ENCODE measurements around the gene ZNF319.

Gene ZNF319

DNA sequence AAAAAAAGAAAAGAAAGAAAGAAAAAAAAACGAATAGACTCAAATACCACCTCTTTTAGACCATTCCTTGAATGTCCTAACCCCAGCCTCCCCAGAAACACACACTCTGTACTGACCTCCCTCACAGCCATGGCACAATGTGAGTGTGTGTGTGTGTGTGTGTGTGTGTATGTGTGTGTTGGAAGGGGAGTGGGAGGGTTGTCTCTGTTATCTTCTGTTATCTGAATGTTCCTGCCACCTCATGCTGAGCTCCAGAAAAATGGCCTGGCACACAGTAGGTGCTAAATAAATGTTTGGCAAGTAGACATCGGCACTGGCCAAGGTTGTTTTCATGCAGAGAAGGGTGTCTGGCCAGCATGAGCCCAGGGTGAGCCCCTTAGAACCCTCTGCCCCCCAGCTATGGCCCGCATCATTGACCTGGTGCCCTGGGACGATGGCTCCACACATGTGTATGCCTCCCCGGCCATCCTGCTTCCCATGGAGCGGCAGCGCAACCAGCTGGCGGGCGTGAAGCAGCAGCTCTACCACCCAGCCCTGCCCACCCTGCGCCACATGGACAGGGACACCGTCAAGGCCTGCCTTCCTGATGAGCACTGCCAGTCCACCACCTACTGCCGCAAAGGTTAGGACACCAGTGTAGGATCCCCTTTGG, 22.9 kb downstream of the ZNF319 start:
- TF ChIP-seq, protein P1, sequence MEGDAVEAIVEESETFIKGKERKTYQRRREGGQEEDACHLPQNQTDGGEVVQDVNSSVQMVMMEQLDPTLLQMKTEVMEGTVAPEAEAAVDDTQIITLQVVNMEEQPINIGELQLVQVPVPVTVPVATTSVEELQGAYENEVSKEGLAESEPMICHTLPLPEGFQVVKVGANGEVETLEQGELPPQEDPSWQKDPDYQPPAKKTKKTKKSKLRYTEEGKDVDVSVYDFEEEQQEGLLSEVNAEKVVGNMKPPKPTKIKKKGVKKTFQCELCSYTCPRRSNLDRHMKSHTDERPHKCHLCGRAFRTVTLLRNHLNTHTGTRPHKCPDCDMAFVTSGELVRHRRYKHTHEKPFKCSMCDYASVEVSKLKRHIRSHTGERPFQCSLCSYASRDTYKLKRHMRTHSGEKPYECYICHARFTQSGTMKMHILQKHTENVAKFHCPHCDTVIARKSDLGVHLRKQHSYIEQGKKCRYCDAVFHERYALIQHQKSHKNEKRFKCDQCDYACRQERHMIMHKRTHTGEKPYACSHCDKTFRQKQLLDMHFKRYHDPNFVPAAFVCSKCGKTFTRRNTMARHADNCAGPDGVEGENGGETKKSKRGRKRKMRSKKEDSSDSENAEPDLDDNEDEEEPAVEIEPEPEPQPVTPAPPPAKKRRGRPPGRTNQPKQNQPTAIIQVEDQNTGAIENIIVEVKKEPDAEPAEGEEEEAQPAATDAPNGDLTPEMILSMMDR (conservative IDR thresholded peaks at IDR 0.05; ENCODE audit: low read depth, low read length) = no peak
- Histone ChIP-seq H3K9ac (no peak overlapping the region), H3K36me3 (ENCODE audit: insufficient read depth) (no peaks in the 10 kb centered on the region), H3K4me1 (ENCODE audit: low read depth, poor library complexity, severe bottlenecking) (peaks cover 26% of the 10 kb centered on the region), H3K27ac (no peak overlapping the region), H2AFZ (ENCODE audit: low read depth) (no peak overlapping the region), H3K79me2 (ENCODE audit: insufficient read depth, low read depth) (no peaks in the 10 kb centered on the region), H4K20me1 (ENCODE audit: insufficient read depth) (no peaks in the 10 kb centered on the region), H3K4me3 (IDR thresholded peaks at IDR 0.05; ENCODE audit: insufficient read depth, low read depth, low read length) (no peak overlapping the region), H3K27me3 (ENCODE audit: insufficient read depth, low read depth) (no peaks in the 10 kb centered on the region), H3K4me2 (no peak overlapping the region)

DNA sequence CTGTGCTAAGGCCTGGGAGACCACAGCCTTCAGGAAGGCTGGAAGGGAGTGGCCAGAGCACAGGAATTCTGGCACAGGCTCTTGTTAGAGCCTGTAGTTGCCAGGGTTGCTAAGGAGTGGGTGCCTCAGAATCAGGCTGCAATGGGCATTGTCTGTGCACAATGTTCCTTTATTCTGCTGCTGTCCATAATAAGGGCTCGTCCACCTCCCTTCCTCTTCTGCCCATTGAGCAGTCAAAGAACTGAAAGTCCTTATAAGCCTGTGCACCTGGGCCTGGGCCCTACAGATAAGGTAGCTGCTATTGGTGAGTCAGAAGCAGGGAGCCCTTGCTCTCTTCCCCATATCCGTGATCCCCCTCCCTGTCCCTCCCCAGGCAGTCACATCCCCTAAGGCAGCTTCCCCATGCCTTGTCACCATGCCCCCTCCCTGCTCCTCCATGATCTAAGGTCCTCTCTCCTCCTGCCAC, 24.1 kb downstream of the ZNF319 start:
- H3K27me3 ChIP-seq (ENCODE audit: insufficient read depth, low read depth) = no peaks in the 10 kb centered on the region

DNA sequence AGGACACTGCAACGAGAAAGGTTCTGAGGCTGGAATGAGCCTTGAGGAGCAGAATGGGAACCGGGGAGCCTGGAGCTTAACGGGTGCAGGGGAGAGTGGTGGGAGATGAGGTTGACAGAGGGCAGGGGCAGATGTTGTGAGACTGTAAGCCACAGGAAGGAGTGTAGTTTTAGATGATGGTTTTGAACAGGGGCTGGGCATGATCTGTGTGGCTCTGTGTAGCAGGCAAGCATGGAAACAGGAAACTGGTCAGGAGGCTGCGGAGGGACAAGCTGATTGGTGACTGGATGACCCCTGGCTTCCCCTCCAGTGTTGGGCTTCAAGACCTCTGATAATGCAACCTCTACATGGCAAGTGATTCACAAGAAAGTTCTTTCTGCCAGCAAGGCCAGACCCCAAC, 28.2 kb downstream of the ZNF319 start:
- H3K4me1 ChIP-seq (ENCODE audit: low read depth, poor library complexity, severe bottlenecking) = peaks cover 11% of the 10 kb centered on the region
- H3K4me3 ChIP-seq (IDR thresholded peaks at IDR 0.05; ENCODE audit: insufficient read depth, low read depth, low read length) = no peak overlapping the region
- TF ChIP-seq, protein P1 (conservative IDR thresholded peaks at IDR 0.05; ENCODE audit: low read depth, low read length) = no peak
- H3K36me3 ChIP-seq (ENCODE audit: insufficient read depth) = no peaks in the 10 kb centered on the region
- no peak overlapping the region for H3K4me2 ChIP-seq
- H3K27me3 ChIP-seq (ENCODE audit: insufficient read depth, low read depth) = no peaks in the 10 kb centered on the region
- no peak overlapping the region for H2AFZ ChIP-seq (ENCODE audit: low read depth)
- H4K20me1 ChIP-seq (ENCODE audit: insufficient read depth) = no peaks in the 10 kb centered on the region
- no peaks in the 10 kb centered on the region for H3K79me2 ChIP-seq (ENCODE audit: insufficient read depth, low read depth)
- no peak overlapping the region for H3K9ac ChIP-seq
- H3K27ac ChIP-seq = no peak overlapping the region

More for the DNA sequence above, 24.1 kb downstream of the ZNF319 start:
- TF ChIP-seq, protein P1 (conservative IDR thresholded peaks at IDR 0.05; ENCODE audit: low read depth, low read length) = no peak
- Histone ChIP-seq H3K4me1 (ENCODE audit: low read depth, poor library complexity, severe bottlenecking) (peaks cover 14% of the 10 kb centered on the region), H3K27ac (no peak overlapping the region), H3K9ac (no peak overlapping the region), H3K79me2 (ENCODE audit: insufficient read depth, low read depth) (no peaks in the 10 kb centered on the region), H3K4me3 (IDR thresholded peaks at IDR 0.05; ENCODE audit: insufficient read depth, low read depth, low read length) (no peak overlapping the region), H3K4me2 (no peak overlapping the region), H3K36me3 (ENCODE audit: insufficient read depth) (no peaks in the 10 kb centered on the region), H4K20me1 (ENCODE audit: insufficient read depth) (no peaks in the 10 kb centered on the region), H2AFZ (ENCODE audit: low read depth) (no peak overlapping the region)

DNA sequence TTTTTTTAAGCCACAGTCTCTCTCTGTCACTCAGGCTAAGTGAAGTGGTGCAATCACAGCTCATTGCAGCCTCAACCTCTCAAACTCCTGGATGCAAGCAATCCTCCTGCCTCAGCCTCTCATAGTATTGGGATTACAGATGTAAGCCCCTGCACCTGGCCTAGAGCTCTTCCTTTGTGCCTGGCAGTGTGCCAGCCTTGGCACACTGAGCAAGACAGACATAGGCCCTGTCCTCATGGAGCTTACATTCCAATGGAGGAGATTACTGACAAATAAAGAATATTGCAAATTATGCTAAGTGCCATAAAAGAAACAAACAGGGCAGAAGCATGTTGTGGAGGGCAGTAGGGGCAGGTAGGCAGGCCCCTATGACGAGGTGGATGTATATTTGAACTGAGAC, 28.6 kb downstream of the ZNF319 start:
- no peaks in the 10 kb centered on the region for H3K79me2 ChIP-seq (ENCODE audit: insufficient read depth, low read depth)
- no peaks in the 10 kb centered on the region for H3K27me3 ChIP-seq (ENCODE audit: insufficient read depth, low read depth)
- H3K4me1 ChIP-seq (ENCODE audit: low read depth, poor library complexity, severe bottlenecking) = peaks cover 11% of the 10 kb centered on the region
- no peak overlapping the region for H2AFZ ChIP-seq (ENCODE audit: low read depth)
- TF ChIP-seq, protein P1 (conservative IDR thresholded peaks at IDR 0.05; ENCODE audit: low read depth, low read length) = no peak
- no peaks in the 10 kb centered on the region for H3K36me3 ChIP-seq (ENCODE audit: insufficient read depth)
- H3K4me3 ChIP-seq (IDR thresholded peaks at IDR 0.05; ENCODE audit: insufficient read depth, low read depth, low read length) = no peak overlapping the region
- no peak overlapping the region for H3K27ac ChIP-seq
- no peak overlapping the region for H3K9ac ChIP-seq
- no peaks in the 10 kb centered on the region for H4K20me1 ChIP-seq (ENCODE audit: insufficient read depth)
- H3K4me2 ChIP-seq = no peak overlapping the region
